ENCODE measurements around the gene PPP2R2D. TPM values are rescaled to one million over a fixed set of nuclear protein-coding genes. Genes with fewer than 3 reads are reported as not detected.
A peak's percentile ranks its signal among the peaks of the same experiment; 100 is the strongest.

Gene PPP2R2D
- total RNA-seq, 2 donors from 2014 or later, result 35.5 to 37.5 TPM

- no peaks in the 10 kb centered on the region for H3K27me3 ChIP-seq (ENCODE audit: control insufficient read depth, insufficient read depth, low read length, poor library complexity, severe bottlenecking)
- TF ChIP-seq CTCF (conservative IDR thresholded peaks at IDR 0.05), result no peak
- Mint-ChIP-seq H3K4me1 (no peaks in the 10 kb centered on the region), H3K36me3 (ENCODE audit: low read depth) (no peaks in the 10 kb centered on the region), H3K27ac (no peak overlapping the region), H3K9me3 (peaks cover 2% of the 10 kb centered on the region), H3K4me3 (no peak overlapping the region), H3K27me3 (ENCODE audit: insufficient read depth) (peaks cover 5% of the 10 kb centered on the region)
- H3K4me3 ChIP-seq (ENCODE audit: low read length), result no peak overlapping the region
- H3K9me3 ChIP-seq (ENCODE audit: control insufficient read depth, low read length), result no peaks in the 10 kb centered on the region
- no peaks in the 10 kb centered on the region for H3K36me3 ChIP-seq (ENCODE audit: control insufficient read depth, insufficient read depth, low read length)
- DNase-seq, result no peak
- H3K27ac ChIP-seq (ENCODE audit: low read depth, low read length), result no peak overlapping the region
- H3K9ac ChIP-seq (ENCODE audit: extremely low read depth, low read length, poor library complexity, severe bottlenecking), result no peak overlapping the region
- no peaks in the 10 kb centered on the region for H3K4me1 ChIP-seq (ENCODE audit: control insufficient read depth, insufficient read depth, low read length)
- 70 to 96% methylated on average over 2 to 7 of the region's 7 CpGs for WGBS, 2 experiments (ENCODE audit: insufficient coverage in 1 of 2, insufficient read length in 1 of 2)
Observed at GRCh38 chr10:131860311-131860710, 40.5 kb upstream of the PPP2R2D start.

GRCh38 chr10:131860806-131861440, 39.9 kb upstream of the PPP2R2D start:
- Histone ChIP-seq H3K27ac (ENCODE audit: low read depth, low read length) (no peak overlapping the region), H3K9ac (ENCODE audit: extremely low read depth, low read length, poor library complexity, severe bottlenecking) (no peak overlapping the region), H3K27me3 (ENCODE audit: control insufficient read depth, insufficient read depth, low read length, poor library complexity, severe bottlenecking) (no peaks in the 10 kb centered on the region), H3K36me3 (ENCODE audit: control insufficient read depth, insufficient read depth, low read length) (no peaks in the 10 kb centered on the region), H3K4me3 (ENCODE audit: low read length) (no peak overlapping the region), H3K4me1 (ENCODE audit: control insufficient read depth, insufficient read depth, low read length) (no peaks in the 10 kb centered on the region), H3K9me3 (ENCODE audit: control insufficient read depth, low read length) (no peaks in the 10 kb centered on the region)
- Mint-ChIP-seq H3K36me3 (ENCODE audit: low read depth) (no peaks in the 10 kb centered on the region), H3K4me3 (no peak overlapping the region), H3K27me3 (ENCODE audit: insufficient read depth) (peaks cover 5% of the 10 kb centered on the region), H3K9me3 (peaks cover 2% of the 10 kb centered on the region), H3K4me1 (no peaks in the 10 kb centered on the region), H3K27ac (no peak overlapping the region)
- TF ChIP-seq CTCF (conservative IDR thresholded peaks at IDR 0.05), result peak; percentile 72
- peak; percentile 68 for DNase-seq
- WGBS, 2 experiments (ENCODE audit: insufficient coverage in 1 of 2, insufficient read length in 1 of 2), result 75 to 89% methylated on average over 8 to 11 of the region's 11 CpGs

- Histone ChIP-seq H3K27me3 (ENCODE audit: control insufficient read depth, insufficient read depth, low read length, poor library complexity, severe bottlenecking) (no peaks in the 10 kb centered on the region), H3K9ac (ENCODE audit: extremely low read depth, low read length, poor library complexity, severe bottlenecking) (no peak overlapping the region), H3K36me3 (ENCODE audit: control insufficient read depth, insufficient read depth, low read length) (no peaks in the 10 kb centered on the region), H3K9me3 (ENCODE audit: control insufficient read depth, low read length) (no peaks in the 10 kb centered on the region), H3K4me3 (ENCODE audit: low read length) (no peak overlapping the region), H3K4me1 (ENCODE audit: control insufficient read depth, insufficient read depth, low read length) (no peaks in the 10 kb centered on the region), H3K27ac (ENCODE audit: low read depth, low read length) (no peak overlapping the region)
- Mint-ChIP-seq H3K4me3 (no peak overlapping the region), H3K36me3 (ENCODE audit: low read depth) (no peaks in the 10 kb centered on the region), H3K4me1 (no peaks in the 10 kb centered on the region), H3K27me3 (ENCODE audit: insufficient read depth) (peaks cover 5% of the 10 kb centered on the region), H3K9me3 (peaks cover 3% of the 10 kb centered on the region), H3K27ac (no peak overlapping the region)
- no peak for TF ChIP-seq CTCF (conservative IDR thresholded peaks at IDR 0.05)
- DNase-seq, result peak; percentile 66
- 78 to 82% methylated on average over 3 to 4 of the region's 4 CpGs for WGBS, 2 experiments (ENCODE audit: insufficient coverage in 1 of 2, insufficient read length in 1 of 2)
Observed at GRCh38 chr10:131862548-131862947, 38.3 kb upstream of the PPP2R2D start.

Measured in endodermal cell (in vitro differentiated cells).